Mesenteric fat pad (tissue), 1 donor: ENCODE results near the gene HDGF. TPM values are rescaled to one million over a fixed set of nuclear protein-coding genes. Genes with fewer than 3 reads are reported as not detected.

ENCODE experiments used
- DNase-seq: peaks from one replicate; pipeline ENCODE4 v3.0.0-alpha.2; 2020; ENCODE audit warnings: low spot score
- total RNA-seq: library from RNA; stranded (reverse); fragmentation: NEBNext Ultra II Directional; extraction: Animal tissue kit (Norgen Biotek cat#: 25700); gene quantifications from one replicate; pipeline ENCODE4 v1.2.1, GENCODE V29; 2021
- donor health status: DM: yes; HTN: yes; CAD: no.

Gene HDGF
- total RNA-seq, 1 donor from 2014 or later = 154 TPM

- DNase-seq = peak; percentile 94
These were observed 25.7 kb downstream of the HDGF start for GRCh38 chr1:156725683-156726280.

- no peak for DNase-seq
These were observed 29.9 kb downstream of the HDGF start for GRCh38 chr1:156721535-156721934.

GRCh38 chr1:156721131-156721530 lies 30.3 kb downstream of the HDGF start:
- DNase-seq = no peak

GRCh38 chr1:156717351-156717750 lies 34.1 kb downstream of the HDGF start:
- no peak for DNase-seq

- no peak for DNase-seq
These were observed 36.6 kb downstream of the HDGF start for GRCh38 chr1:156714830-156715229.

- DNase-seq = no peak
These were observed 38.8 kb downstream of the HDGF start for GRCh38 chr1:156712626-156713025.

GRCh38 chr1:156711011-156711817 lies 40.3 kb downstream of the HDGF start:
- no peak for DNase-seq

- DNase-seq = no peak
These were observed 41.6 kb downstream of the HDGF start for GRCh38 chr1:156709757-156710489.

GRCh38 chr1:156709031-156709430 lies 42.4 kb downstream of the HDGF start:
- no peak for DNase-seq

GRCh38 chr1:156708218-156708661 lies 43.2 kb downstream of the HDGF start:
- no peak for DNase-seq

GRCh38 chr1:156707417-156708217 lies 43.9 kb downstream of the HDGF start:
- no peak for DNase-seq

GRCh38 chr1:156706657-156707416 lies 44.6 kb downstream of the HDGF start:
- DNase-seq = no peak

GRCh38 chr1:156705918-156706656 lies 45.4 kb downstream of the HDGF start:
- no peak for DNase-seq

GRCh38 chr1:156705321-156705917 lies 46.1 kb downstream of the HDGF start, which contains the start of gene CRABP2:
Gene CRABP2, minus strand, starts transcription at chr1:156705583. Its CDS starts 137 bp downstream, at chr1:156705446.
- DNase-seq = no peak

GRCh38 chr1:156704930-156705320 lies 46.5 kb downstream of the HDGF start:
- peak; percentile 92 for DNase-seq

GRCh38 chr1:156704166-156704711 lies 47.2 kb downstream of the HDGF start:
- DNase-seq = no peak

GRCh38 chr1:156703741-156704140 lies 47.7 kb downstream of the HDGF start:
- DNase-seq = no peak

GRCh38 chr1:156703336-156703735 lies 48.1 kb downstream of the HDGF start:
- DNase-seq = no peak
